GM19463 (cell line): ENCODE results near the gene TIGAR.

Experiments
- ATAC-seq: cut with Tn5 transposase; IDR thresholded peaks from one replicate; pipeline ENCODE4 v1.9.1; 2021; ENCODE audit warnings: mild to moderate bottlenecking, moderate library complexity; ENCODE audit not compliant: unreplicated experiment

Gene TIGAR

GRCh38 chr12:4375449-4375848, 54.4 kb downstream of the TIGAR start:
- ATAC-seq = no peak

GRCh38 chr12:4378772-4379171, 57.8 kb downstream of the TIGAR start:
- ATAC-seq = no peak

- no peak for ATAC-seq
Measured at GRCh38 chr12:4379405-4379804, 58.4 kb downstream of the TIGAR start, which contains the start of gene FGF23. Gene FGF23 (minus strand): TSS chr12:4379712. CDS start chr12:4379582, 130 bp downstream.

- no peak for ATAC-seq
Measured at GRCh38 chr12:4380332-4380731, 59.3 kb downstream of the TIGAR start.

GRCh38 chr12:4383304-4383865, 62.4 kb downstream of the TIGAR start:
- ATAC-seq = no peak

GRCh38 chr12:4386801-4387200, 65.8 kb downstream of the TIGAR start:
- ATAC-seq = no peak

GRCh38 chr12:4387607-4388006, 66.6 kb downstream of the TIGAR start:
- ATAC-seq = no peak

- no peak for ATAC-seq
Measured at GRCh38 chr12:4388032-4388431, 67.0 kb downstream of the TIGAR start.

- ATAC-seq = no peak
Measured at GRCh38 chr12:4388662-4389061, 67.6 kb downstream of the TIGAR start.

- no peak for ATAC-seq
Measured at GRCh38 chr12:4392223-4392742, 71.3 kb downstream of the TIGAR start.

GRCh38 chr12:4393211-4393610, 72.2 kb downstream of the TIGAR start:
- ATAC-seq = no peak

- no peak for ATAC-seq
Measured at GRCh38 chr12:4395818-4396217, 74.8 kb downstream of the TIGAR start.

GRCh38 chr12:4401117-4401516, 80.1 kb downstream of the TIGAR start:
- ATAC-seq = no peak

- no peak for ATAC-seq
Measured at GRCh38 chr12:4402996-4403395, 82.0 kb downstream of the TIGAR start.
